Mammary epithelial cell (primary cell): ENCODE data around the gene SLC36A3.
"Not testable (repeated sequence)": the region's sequence is repeated elsewhere in the genome, so short reads cannot be mapped to it uniquely, and the experiment has no call there.

ENCODE experiments used
- EZH2 ChIP-seq: IDR thresholded peaks from 2 replicates; pipeline ENCODE4 v1.6.1; 2012; ENCODE audit warnings: low read length, inconsistent platforms, borderline replicate concordance
- TF ChIP-seq, protein P1 (sequence below), 2 donors: IDR thresholded peaks in 1 of 2; conservative IDR thresholded peaks in 1 of 2; 2 replicates each; pipeline ENCODE4 v1.5.1; 2011 to 2012; ENCODE audit warnings: inconsistent platforms in 2 of 2, low read length in 2 of 2, mild to moderate bottlenecking in 2 of 2, control low read depth in 1 of 2, low read depth in 1 of 2; ENCODE audit not compliant: insufficient read depth in 1 of 2; ENCODE audit errors: extremely low read depth in 1 of 2

DNA sequence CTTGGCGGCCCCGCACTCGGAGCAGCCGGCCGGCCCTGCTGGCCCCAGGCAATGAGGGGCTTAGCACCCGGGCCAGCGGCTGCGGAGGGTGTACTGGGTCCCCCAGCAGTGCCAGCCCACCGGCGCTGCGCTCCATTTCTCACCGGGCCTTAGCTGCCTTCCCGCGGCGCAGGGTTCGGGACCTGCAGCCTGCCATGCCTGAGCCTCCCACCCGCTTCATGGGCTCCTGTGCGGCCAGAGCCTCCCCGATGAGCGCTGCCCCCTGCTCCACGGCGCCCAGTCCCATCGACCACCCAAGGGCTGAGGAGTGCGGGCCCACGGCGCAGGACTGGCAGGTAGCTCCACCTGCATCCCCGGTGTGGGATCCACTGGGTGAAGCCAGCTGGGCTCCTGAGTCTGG, 5.7 kb upstream of the SLC36A3 start:
- TF ChIP-seq, protein P1, sequence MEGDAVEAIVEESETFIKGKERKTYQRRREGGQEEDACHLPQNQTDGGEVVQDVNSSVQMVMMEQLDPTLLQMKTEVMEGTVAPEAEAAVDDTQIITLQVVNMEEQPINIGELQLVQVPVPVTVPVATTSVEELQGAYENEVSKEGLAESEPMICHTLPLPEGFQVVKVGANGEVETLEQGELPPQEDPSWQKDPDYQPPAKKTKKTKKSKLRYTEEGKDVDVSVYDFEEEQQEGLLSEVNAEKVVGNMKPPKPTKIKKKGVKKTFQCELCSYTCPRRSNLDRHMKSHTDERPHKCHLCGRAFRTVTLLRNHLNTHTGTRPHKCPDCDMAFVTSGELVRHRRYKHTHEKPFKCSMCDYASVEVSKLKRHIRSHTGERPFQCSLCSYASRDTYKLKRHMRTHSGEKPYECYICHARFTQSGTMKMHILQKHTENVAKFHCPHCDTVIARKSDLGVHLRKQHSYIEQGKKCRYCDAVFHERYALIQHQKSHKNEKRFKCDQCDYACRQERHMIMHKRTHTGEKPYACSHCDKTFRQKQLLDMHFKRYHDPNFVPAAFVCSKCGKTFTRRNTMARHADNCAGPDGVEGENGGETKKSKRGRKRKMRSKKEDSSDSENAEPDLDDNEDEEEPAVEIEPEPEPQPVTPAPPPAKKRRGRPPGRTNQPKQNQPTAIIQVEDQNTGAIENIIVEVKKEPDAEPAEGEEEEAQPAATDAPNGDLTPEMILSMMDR (conservative IDR thresholded peaks at IDR 0.05 in 1 of 2, IDR thresholded peaks at IDR 0.05 in 1 of 2; ENCODE audit: extremely low read depth in 1 of 2, insufficient read depth in 1 of 2, low read depth in 1 of 2, low read length in 2 of 2): not testable (repeated sequence)
- not testable (repeated sequence) for TF ChIP-seq EZH2
